Smooth muscle cell (in vitro differentiated cells): ENCODE measurements around the gene EDC3. TPM values are rescaled to one million over a fixed set of nuclear protein-coding genes. Genes with fewer than 3 reads are reported as not detected.

Experiments
- DNase-seq: peaks from one replicate; lab custom pipeline; 2025; ENCODE audit not compliant: unreplicated experiment; lab: John Stamatoyannopoulos, UW
- H2AFZ ChIP-seq: fragments of 200-600 bp; sonication (generic); 2 replicates; pipeline ENCODE4 v1.6.0; 2016; ENCODE audit warnings: antibody characterized with exemption, low read depth, mild to moderate bottlenecking
- H3F3A ChIP-seq: fragments of 200-600 bp; sonication (generic); 2 replicates; pipeline ENCODE4 v1.6.0; 2017; ENCODE audit warnings: antibody characterized with exemption, low read depth
- H3K27ac ChIP-seq: fragments of 200-600 bp; sonication (generic); 2 replicates; pipeline ENCODE4 v1.5.1; 2016; ENCODE audit warnings: low read depth, mild to moderate bottlenecking
- H3K27me3 ChIP-seq: fragments of 200-600 bp; sonication (generic); 2 replicates; pipeline ENCODE4 v1.6.1; 2016; ENCODE audit warnings: low read depth, mild to moderate bottlenecking
- H3K36me3 ChIP-seq: fragments of 200-600 bp; sonication (generic); 2 replicates; pipeline ENCODE4 v1.5.1; 2016; ENCODE audit warnings: low read depth
- H3K4me1 ChIP-seq: fragments of 200-600 bp; sonication (generic); 2 replicates; pipeline ENCODE4 v1.5.1; 2016; ENCODE audit warnings: low read depth
- H3K4me2 ChIP-seq: fragments of 200-600 bp; sonication (generic); 2 replicates; pipeline ENCODE4 v1.6.0; 2016; ENCODE audit warnings: mild to moderate bottlenecking
- H3K4me3 ChIP-seq: fragments of 200-600 bp; sonication (generic); 2 replicates; pipeline ENCODE4 v1.5.1; 2016; ENCODE audit warnings: mild to moderate bottlenecking
- H3K79me2 ChIP-seq: fragments of 200-600 bp; sonication (generic); 2 replicates; pipeline ENCODE4 v1.6.0; 2016; ENCODE audit warnings: low read depth, mild to moderate bottlenecking
- H3K9ac ChIP-seq: fragments of 200-600 bp; sonication (generic); 2 replicates; pipeline ENCODE4 v1.6.0; 2016; ENCODE audit warnings: low read depth
- H3K9me3 ChIP-seq: fragments of 200-600 bp; sonication (generic); replicated peaks from 2 replicates; pipeline ENCODE4 v1.5.1; 2016; ENCODE audit warnings: low read depth
- H4K20me1 ChIP-seq: fragments of 200-600 bp; sonication (generic); 2 replicates; pipeline ENCODE4 v1.6.0; 2016; ENCODE audit warnings: low read depth
- WGBS: methylation state at CpG from one replicate; pipeline ENCODE4 v1.1.7; 2016; ENCODE audit warnings: low lambda C conversion rate; 5-methylcytosine and 5-hydroxymethylcytosine counted together
- polyA plus RNA-seq: library from polyadenylated mRNA; unstranded; fragments of >200 nt; fragmentation: Nextera tagmentation; extraction: Ambion mirVana; gene quantifications from 2 replicates; pipeline ENCODE4 v1.2.1, GENCODE V29; 2016
- total RNA-seq: library from RNA; depleted of rRNA; stranded (reverse); fragments of >200 nt; gene quantifications from 2 replicates; pipeline ENCODE4 v1.2.3, GENCODE V29; 2014
- TF ChIP-seq, protein P1 (sequence below): fragments of 200-600 bp; sonication (generic); IDR thresholded peaks from 2 replicates; pipeline ENCODE4 v1.5.1; 2017; ENCODE audit warnings: borderline replicate concordance, mild to moderate bottlenecking, antibody characterized with exemption; ENCODE audit not compliant: insufficient read depth, poor library complexity, severe bottlenecking

Gene EDC3
- total and polyA plus RNA-seq, 2 experiments from 2014 or later = 18.4 to 26.7 TPM

DNA sequence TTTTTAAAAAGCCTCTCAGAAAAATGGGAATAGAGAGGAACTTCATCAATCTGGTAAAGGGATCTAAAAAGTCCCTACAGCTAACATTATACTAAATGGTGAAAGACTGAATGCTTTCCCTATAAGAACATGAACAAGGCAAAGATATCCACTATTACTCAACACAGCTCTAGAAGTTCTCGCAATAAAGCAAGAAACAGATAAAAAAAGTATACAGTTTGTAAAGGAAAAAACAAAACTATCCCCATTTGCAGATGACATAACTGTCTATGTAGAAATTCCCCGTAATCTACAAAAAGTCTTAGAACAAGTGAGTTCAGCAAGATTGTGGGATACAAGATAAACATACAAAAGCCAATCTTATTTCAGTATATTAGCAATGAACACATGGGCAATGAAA lies 15.4 kb downstream of the EDC3 start:
- Histone ChIP-seq H3K4me2 (no peak overlapping the region), H3K4me1 (no peaks in the 10 kb centered on the region), H3K9me3 (no peaks in the 10 kb centered on the region), H3F3A (no peaks in the 10 kb centered on the region), H3K9ac (no peak overlapping the region), H4K20me1 (peaks cover 98% of the 10 kb centered on the region), H3K36me3 (peaks cover 5% of the 10 kb centered on the region), H2AFZ (no peak overlapping the region), H3K4me3 (no peak overlapping the region), H3K27me3 (no peaks in the 10 kb centered on the region), H3K79me2 (peaks cover 85% of the 10 kb centered on the region), H3K27ac (no peak overlapping the region)
- TF ChIP-seq, protein P1, sequence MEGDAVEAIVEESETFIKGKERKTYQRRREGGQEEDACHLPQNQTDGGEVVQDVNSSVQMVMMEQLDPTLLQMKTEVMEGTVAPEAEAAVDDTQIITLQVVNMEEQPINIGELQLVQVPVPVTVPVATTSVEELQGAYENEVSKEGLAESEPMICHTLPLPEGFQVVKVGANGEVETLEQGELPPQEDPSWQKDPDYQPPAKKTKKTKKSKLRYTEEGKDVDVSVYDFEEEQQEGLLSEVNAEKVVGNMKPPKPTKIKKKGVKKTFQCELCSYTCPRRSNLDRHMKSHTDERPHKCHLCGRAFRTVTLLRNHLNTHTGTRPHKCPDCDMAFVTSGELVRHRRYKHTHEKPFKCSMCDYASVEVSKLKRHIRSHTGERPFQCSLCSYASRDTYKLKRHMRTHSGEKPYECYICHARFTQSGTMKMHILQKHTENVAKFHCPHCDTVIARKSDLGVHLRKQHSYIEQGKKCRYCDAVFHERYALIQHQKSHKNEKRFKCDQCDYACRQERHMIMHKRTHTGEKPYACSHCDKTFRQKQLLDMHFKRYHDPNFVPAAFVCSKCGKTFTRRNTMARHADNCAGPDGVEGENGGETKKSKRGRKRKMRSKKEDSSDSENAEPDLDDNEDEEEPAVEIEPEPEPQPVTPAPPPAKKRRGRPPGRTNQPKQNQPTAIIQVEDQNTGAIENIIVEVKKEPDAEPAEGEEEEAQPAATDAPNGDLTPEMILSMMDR = no peak
- no peak for DNase-seq
- WGBS = 57% methylated on average over 2 of the region's 2 CpGs

DNA sequence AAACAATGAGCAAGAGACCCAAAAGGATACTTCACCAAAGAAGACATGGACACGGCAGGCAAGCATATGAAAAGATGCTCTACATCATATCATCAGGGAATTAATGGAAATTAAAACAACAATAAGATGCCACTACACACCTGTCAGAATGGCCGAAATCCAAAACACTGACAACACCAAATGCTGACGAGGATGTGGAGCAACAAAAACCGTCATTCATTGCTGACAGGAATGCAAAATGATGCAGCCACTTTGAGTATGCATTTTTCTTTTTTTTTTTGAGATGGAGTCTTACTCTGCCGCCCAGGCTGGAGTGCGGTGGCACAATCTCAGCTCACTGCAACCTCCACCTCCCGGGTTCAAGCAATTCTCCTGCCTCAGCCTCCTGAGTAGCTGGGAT lies 19.0 kb downstream of the EDC3 start:
- peaks cover 62% of the 10 kb centered on the region for H3K79me2 ChIP-seq
- no peaks in the 10 kb centered on the region for H3K4me1 ChIP-seq
- WGBS = 96% methylated on average over 7 of the region's 7 CpGs
- no peak overlapping the region for H2AFZ ChIP-seq
- no peaks in the 10 kb centered on the region for H3K27me3 ChIP-seq
- no peak overlapping the region for H3K4me3 ChIP-seq
- no peaks in the 10 kb centered on the region for H3F3A ChIP-seq
- H3K4me2 ChIP-seq = no peak overlapping the region
- H3K36me3 ChIP-seq = no peaks in the 10 kb centered on the region
- H3K9ac ChIP-seq = no peak overlapping the region
- TF ChIP-seq, protein P1 = no peak
- no peaks in the 10 kb centered on the region for H3K9me3 ChIP-seq
- peaks cover 89% of the 10 kb centered on the region for H4K20me1 ChIP-seq
- DNase-seq = no peak
- no peak overlapping the region for H3K27ac ChIP-seq

DNA sequence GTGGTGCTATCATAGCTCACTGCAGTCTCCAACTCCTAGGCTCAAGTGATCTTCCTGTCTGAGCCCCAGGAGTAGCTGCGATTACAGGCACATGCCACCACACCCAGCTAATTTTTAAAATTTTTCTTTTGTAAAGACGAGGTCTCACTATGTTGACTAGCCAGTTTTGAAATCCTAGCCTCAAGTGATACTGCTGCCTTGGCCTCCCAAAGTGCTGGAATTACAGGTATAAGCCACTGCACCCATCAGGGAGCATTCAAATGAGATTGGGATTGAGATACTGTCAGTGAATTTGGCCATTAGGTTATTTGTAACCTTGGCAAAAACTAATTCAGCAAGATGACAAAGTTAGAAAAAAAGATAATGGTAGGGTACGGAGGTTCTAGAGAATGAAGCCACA lies 21.7 kb downstream of the EDC3 start:
- H3K27me3 ChIP-seq = no peaks in the 10 kb centered on the region
- H2AFZ ChIP-seq = no peak overlapping the region
- peaks cover 81% of the 10 kb centered on the region for H4K20me1 ChIP-seq
- no peak overlapping the region for H3K4me2 ChIP-seq
- no peak for DNase-seq
- no peaks in the 10 kb centered on the region for H3F3A ChIP-seq
- H3K9ac ChIP-seq = no peak overlapping the region
- no peak overlapping the region for H3K27ac ChIP-seq
- TF ChIP-seq, protein P1 = no peak
- no peaks in the 10 kb centered on the region for H3K4me1 ChIP-seq
- WGBS = 84% methylated on average over 3 of the region's 3 CpGs
- H3K79me2 ChIP-seq = peaks cover 41% of the 10 kb centered on the region
- H3K4me3 ChIP-seq = no peak overlapping the region
- H3K36me3 ChIP-seq = peaks cover 9% of the 10 kb centered on the region
- no peaks in the 10 kb centered on the region for H3K9me3 ChIP-seq

DNA sequence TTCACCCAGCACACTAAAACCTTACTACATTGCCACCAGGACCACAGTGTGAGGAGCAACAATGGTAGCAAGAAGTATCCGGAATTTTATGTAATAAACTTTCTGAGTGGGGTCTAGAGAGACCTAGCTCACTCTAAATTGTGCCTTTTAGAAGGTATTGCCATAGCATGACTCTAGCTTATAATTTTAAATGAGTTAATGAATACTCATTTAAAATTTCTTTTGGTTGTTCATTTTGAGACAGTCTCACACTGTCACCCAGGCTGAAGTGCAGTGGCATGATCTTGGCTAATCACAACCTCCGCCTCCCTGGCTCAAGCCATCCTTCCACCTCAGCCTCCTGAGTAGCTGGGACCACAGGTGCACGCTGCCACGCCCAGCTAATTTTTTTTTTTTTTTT lies 26.2 kb downstream of the EDC3 start:
- WGBS = over 99% methylated on average over 4 of the region's 4 CpGs
- Histone ChIP-seq H3K4me3 (no peak overlapping the region), H3K9ac (no peak overlapping the region), H3F3A (no peaks in the 10 kb centered on the region), H2AFZ (no peak overlapping the region), H3K9me3 (no peaks in the 10 kb centered on the region), H4K20me1 (peaks cover 77% of the 10 kb centered on the region), H3K27ac (no peak overlapping the region), H3K27me3 (no peaks in the 10 kb centered on the region), H3K36me3 (peaks cover 12% of the 10 kb centered on the region), H3K4me1 (no peaks in the 10 kb centered on the region), H3K79me2 (peaks cover 28% of the 10 kb centered on the region), H3K4me2 (no peak overlapping the region)
- DNase-seq = no peak
- TF ChIP-seq, protein P1 = no peak
